GM21825 (cell line): ENCODE results near the gene PLPP3.

Experiments
- ATAC-seq: cut with Tn5 transposase; IDR thresholded peaks from one replicate; pipeline ENCODE4 v1.9.1; 2021; ENCODE audit warnings: mild to moderate bottlenecking, moderate library complexity; ENCODE audit not compliant: unreplicated experiment

PLPP3 gene

GRCh38 chr1:56548571-56548970 lies 30.8 kb downstream of the PLPP3 start:
- no peak for ATAC-seq

- ATAC-seq = no peak
Measured at GRCh38 chr1:56547977-56548376, 31.4 kb downstream of the PLPP3 start.

DNA sequence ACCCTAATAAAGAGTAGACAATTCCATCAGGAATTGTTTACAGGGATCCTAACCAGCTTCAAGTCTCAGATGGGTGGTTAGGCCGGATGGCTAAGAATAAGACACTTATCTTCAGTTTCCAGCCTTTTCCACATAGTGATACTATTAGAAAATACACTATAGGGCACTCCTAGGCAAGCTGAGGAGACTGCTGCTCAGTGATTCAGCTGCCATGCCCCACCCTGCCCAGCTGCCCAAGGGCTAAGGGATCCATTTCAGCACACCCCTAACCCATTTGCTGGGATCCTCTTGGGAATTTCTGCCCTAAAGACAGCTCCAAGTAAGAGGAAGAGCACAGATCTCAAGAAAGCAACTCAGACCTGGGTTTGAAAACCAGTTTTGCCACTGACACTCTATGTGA lies 31.9 kb downstream of the PLPP3 start:
- ATAC-seq = no peak

GRCh38 chr1:56545711-56546110 lies 33.7 kb downstream of the PLPP3 start:
- no peak for ATAC-seq

DNA sequence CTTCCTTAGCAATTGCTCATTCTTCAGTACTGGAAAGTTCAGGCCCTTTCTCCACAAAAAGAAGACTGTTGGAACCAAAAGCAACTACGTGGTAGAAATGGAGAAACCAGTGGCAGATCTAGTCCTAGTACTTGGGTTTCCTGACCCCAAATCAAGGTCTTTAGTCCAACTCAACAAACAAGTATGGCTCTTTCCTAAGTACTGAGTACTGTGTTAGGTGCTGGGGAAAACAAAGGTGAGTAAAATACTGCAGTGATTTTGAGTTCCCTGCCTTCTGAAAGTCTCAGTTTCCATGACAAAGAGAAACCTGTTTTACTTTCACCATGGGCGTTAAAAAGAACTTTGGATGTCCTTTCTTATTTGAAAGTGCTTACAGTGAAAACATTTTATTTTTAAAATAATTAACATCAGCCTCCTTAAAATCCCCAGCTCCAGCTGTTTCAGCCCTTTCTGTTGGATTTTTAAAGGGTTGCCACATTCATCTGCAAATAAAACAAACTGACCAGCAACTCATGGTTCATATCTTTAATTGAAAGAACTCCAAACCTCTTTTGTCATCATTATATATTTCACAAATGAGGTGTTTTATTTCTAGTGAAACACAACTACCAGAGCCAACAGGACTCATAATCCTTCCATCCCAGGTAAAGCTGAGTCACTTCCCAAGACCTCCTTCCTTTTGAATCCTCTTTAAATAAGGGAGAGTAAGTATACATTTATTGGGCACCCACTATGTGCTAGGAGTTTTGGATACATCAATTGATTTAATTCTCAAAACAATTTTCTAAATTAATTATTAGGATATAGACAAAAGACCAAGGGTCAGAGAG lies 35.4 kb downstream of the PLPP3 start:
- no peak for ATAC-seq

GRCh38 chr1:56542651-56543050 lies 36.7 kb downstream of the PLPP3 start:
- ATAC-seq = no peak

DNA sequence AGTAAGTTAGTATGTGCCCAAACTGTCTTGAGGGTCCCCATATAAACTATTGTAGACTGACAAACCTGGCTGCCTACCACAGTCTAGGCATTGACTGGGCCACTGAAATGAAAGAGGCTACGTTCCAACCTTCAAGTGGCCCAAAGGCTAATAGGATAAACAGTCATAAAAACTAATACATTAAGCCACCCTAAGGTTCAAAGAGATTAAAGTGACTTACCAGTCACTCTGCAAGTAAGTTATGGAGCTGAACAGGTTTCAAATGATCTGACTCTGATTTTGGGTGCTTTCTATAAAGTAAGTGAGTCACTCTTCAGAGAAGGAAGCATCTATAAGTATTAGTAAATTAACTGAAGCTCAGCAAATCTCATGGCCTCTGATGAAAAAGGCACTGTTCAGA lies 38.0 kb downstream of the PLPP3 start:
- no peak for ATAC-seq

GRCh38 chr1:56540467-56540866 lies 38.9 kb downstream of the PLPP3 start:
- ATAC-seq = no peak

GRCh38 chr1:56539520-56539931 lies 39.8 kb downstream of the PLPP3 start:
- no peak for ATAC-seq

- ATAC-seq = no peak
Measured at GRCh38 chr1:56538532-56538931, 40.8 kb downstream of the PLPP3 start.

DNA sequence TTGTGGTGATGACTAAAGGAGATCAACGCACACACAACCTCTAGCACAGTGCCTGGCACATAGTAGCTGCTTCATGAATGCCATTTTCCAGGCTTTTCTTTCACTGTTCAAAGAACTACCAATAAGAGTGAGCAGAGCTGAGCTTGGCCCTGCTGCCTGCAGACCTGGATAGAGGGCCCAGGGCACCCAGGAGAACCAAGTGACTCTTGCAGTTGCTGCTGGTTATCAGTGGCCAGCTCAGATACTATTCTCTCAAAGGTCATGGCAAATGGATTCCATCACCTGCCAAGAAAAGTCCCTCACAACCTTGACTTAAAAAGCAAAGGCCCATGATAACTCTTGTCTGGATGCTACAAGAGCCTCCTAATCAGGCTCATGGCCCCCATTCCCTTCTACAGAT lies 41.7 kb downstream of the PLPP3 start:
- no peak for ATAC-seq

GRCh38 chr1:56535939-56536338 lies 43.4 kb downstream of the PLPP3 start:
- no peak for ATAC-seq

GRCh38 chr1:56535362-56535761 lies 44.0 kb downstream of the PLPP3 start:
- ATAC-seq = no peak

DNA sequence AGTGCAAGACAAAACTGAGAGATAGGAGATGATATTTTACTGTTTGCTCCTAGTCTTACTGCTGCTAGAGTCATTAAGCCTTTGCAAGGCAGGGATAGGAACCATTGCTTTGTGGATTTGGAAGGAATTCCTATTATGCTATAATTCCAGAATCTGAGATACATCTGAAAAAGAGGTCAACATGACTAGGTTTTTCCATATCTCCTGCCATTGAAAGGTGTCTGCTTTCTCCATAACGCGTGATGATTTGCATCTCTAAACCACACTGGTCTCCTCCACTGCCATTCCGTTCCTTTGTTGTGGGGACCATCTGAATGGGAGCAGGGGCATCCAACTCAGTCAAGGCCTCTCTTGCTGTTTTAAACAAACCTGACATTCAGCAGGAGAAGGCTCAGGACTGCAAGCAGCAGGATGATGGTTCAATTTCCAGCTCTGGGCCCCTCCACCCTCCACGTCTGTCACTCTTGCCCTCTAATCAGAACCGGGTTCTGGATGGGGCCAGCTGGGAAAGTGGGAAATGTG lies 45.2 kb downstream of the PLPP3 start:
- ATAC-seq = no peak

- ATAC-seq = no peak
Measured at GRCh38 chr1:56533621-56534020, 45.7 kb downstream of the PLPP3 start.

DNA sequence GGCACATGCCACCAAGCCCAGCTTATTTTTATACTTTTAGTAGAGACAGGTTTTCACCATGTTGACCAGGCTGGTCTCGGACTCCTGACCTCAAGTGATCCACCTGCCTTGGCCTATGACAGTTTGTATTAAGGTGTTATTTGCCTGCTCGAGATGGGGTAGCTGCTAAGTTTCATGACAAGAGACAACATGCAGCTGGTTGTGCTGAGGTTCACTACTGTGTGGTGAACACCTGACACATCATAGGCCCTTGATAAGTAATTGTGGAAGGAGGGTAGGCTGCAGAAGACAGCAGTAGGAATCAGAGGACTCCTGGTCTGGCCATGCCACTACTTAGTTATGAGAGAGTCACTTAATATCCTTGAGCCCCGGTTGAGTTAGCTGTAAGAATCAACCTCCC lies 46.2 kb downstream of the PLPP3 start:
- ATAC-seq = no peak

- no peak for ATAC-seq
Measured at GRCh38 chr1:56532350-56532683, 47.0 kb downstream of the PLPP3 start.

- ATAC-seq = no peak
Measured at GRCh38 chr1:56531624-56532349, 47.6 kb downstream of the PLPP3 start.

DNA sequence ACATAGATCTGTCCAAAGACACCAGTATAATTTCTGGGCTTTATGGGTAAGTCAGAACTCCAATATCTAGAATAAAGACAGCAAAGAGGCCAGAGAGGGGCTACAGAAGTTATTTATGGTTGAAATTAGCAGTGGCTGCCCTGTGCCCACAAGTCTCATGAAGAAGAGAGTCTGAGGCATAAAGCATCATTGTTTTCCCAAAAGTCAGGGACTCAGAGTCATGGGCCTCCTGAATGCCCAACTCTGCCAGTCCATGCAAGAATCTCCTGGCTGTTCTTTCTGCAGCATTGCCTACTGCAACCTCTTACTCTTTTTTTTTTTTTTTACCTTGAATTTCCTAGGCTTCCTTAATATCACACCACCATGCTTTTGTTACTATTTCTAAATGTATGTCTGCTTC lies 49.6 kb downstream of the PLPP3 start:
- ATAC-seq = no peak

DNA sequence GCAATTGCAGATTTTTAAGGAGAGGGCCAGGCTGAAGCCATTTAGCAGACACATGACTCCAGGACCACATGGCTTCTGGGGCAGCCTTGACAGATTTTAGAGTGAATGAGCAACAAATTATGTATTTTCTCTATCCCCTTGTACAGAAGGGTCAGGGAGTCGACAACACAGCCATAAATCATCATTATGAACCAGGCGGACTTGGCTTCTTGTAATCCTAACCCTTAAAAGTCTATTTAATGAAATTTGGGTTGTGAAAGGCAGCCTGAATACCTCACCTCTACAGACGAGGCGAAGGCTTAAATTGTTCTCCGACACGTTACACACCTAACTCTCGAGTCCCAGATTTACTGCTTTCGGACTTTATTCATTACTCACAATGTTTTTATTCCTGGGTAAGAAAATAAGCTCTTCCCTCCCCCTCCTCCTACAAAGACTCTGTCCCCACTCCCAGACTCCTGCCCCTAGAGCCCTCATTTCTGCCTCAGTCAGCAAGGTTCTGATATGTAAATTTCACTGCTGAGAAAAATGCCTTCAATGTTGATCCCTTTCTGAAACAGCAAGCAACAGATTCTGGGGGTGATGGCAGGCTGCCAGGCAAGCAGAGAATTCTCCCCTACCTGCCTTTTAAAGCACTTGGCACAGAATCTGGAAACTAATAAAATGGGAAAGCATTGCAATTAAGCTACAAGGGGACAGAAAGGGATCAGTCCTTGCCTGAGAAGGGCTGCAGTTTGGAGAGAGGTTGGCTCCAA lies 51.6 kb downstream of the PLPP3 start:
- no peak for ATAC-seq

GRCh38 chr1:56526571-56527174 lies 52.7 kb downstream of the PLPP3 start:
- peak; percentile 69 for ATAC-seq
